ENCODE measurements around the gene C10orf90. TPM values are rescaled to one million over a fixed set of nuclear protein-coding genes. Genes with fewer than 3 reads are reported as not detected.

The C10orf90 gene
- total and polyA plus RNA-seq, 2 experiments from 2014 or later: 0.20 TPM; not detected in 1

DNA sequence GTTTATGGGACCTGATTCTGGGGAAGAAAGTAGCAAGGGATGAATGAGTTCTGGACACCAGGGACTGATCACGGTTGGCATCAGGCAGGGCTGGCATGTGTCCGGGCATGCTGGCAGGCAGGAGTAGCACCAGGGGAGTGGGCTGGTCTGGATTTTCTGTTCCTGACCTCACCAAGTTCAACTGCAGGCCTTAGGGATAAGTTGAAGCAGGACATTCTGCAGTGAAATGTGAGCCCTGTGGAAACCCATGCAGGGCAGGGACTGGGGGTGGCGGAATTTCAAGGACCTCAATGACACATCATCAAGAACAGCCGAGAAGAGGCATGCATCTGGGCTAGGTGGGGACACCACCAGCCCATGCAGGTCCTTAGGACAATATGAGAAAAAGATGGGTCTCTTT lies 202.0 kb downstream of the C10orf90 start:
- 83% methylated on average over 4 of the region's 4 CpGs for WGBS (ENCODE audit: low lambda C conversion rate, missing lambda C conversion rate)

DNA sequence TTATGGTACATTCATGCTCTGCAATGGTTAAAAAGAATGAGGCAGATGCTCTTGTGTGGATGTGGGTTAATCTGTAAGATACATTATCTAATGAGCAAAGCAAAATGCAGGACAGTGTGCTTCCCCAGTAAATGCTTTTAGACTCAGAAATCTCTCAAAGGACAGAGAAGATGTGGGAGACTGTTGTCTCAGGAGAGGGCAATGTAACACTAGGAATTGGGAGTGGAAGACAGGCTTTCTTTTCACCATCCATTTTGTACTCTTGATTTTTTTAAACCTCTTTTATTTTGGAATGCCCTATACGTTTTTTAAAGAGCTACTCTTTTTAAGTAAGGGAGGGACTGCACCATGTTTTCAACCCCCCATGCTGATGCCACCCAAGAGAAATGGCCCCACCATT lies 204.7 kb downstream of the C10orf90 start:
- Histone ChIP-seq H3K27ac (no peak overlapping the region), H3K36me3 (replicated peaks; ENCODE audit: insufficient read depth, low read depth) (no peaks in the 10 kb centered on the region), H3K4me1 (ENCODE audit: insufficient read depth) (no peaks in the 10 kb centered on the region), H3K9me3 (ENCODE audit: low read depth) (no peaks in the 10 kb centered on the region), H3K27me3 (no peaks in the 10 kb centered on the region), H3K79me2 (no peaks in the 10 kb centered on the region), H4K20me1 (ENCODE audit: insufficient read depth, poor library complexity, severe bottlenecking) (no peaks in the 10 kb centered on the region), H3K9me2 (replicated peaks; ENCODE audit: insufficient read depth) (no peaks in the 10 kb centered on the region), H3K4me3 (no peak overlapping the region), H3K4me2 (no peak overlapping the region), H2AFZ (no peak overlapping the region)
- TF ChIP-seq, protein P1, sequence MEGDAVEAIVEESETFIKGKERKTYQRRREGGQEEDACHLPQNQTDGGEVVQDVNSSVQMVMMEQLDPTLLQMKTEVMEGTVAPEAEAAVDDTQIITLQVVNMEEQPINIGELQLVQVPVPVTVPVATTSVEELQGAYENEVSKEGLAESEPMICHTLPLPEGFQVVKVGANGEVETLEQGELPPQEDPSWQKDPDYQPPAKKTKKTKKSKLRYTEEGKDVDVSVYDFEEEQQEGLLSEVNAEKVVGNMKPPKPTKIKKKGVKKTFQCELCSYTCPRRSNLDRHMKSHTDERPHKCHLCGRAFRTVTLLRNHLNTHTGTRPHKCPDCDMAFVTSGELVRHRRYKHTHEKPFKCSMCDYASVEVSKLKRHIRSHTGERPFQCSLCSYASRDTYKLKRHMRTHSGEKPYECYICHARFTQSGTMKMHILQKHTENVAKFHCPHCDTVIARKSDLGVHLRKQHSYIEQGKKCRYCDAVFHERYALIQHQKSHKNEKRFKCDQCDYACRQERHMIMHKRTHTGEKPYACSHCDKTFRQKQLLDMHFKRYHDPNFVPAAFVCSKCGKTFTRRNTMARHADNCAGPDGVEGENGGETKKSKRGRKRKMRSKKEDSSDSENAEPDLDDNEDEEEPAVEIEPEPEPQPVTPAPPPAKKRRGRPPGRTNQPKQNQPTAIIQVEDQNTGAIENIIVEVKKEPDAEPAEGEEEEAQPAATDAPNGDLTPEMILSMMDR (IDR thresholded peaks at IDR 0.05; ENCODE audit: poor library complexity): peak; percentile 11
- TF ChIP-seq EZH2phosphoT487 (IDR thresholded peaks at IDR 0.05; ENCODE audit: low read depth, severe bottlenecking, unreplicated experiment) (no peak), EZH2 (IDR thresholded peaks at IDR 0.05; ENCODE audit: borderline replicate concordance) (no peak)
- DNase-seq (ENCODE audit: low spot score): no peak
- 37% methylated on average over 1 of the region's 1 CpG for WGBS (ENCODE audit: low lambda C conversion rate, missing lambda C conversion rate)

More for the DNA sequence above, 202.0 kb downstream of the C10orf90 start:
- H3K27ac ChIP-seq: no peak overlapping the region
- DNase-seq (ENCODE audit: low spot score): no peak
- no peaks in the 10 kb centered on the region for H3K4me1 ChIP-seq (ENCODE audit: insufficient read depth)
- no peaks in the 10 kb centered on the region for H3K79me2 ChIP-seq
- no peaks in the 10 kb centered on the region for H3K36me3 ChIP-seq (replicated peaks; ENCODE audit: insufficient read depth, low read depth)
- TF ChIP-seq EZH2phosphoT487 (IDR thresholded peaks at IDR 0.05; ENCODE audit: low read depth, severe bottlenecking, unreplicated experiment): no peak
- TF ChIP-seq, protein P1 (IDR thresholded peaks at IDR 0.05; ENCODE audit: poor library complexity): no peak
- TF ChIP-seq EZH2 (IDR thresholded peaks at IDR 0.05; ENCODE audit: borderline replicate concordance): no peak
- H4K20me1 ChIP-seq (ENCODE audit: insufficient read depth, poor library complexity, severe bottlenecking): no peaks in the 10 kb centered on the region
- no peak overlapping the region for H3K4me3 ChIP-seq
- H3K27me3 ChIP-seq: no peaks in the 10 kb centered on the region
- H3K9me2 ChIP-seq (replicated peaks; ENCODE audit: insufficient read depth): no peaks in the 10 kb centered on the region
- no peak overlapping the region for H2AFZ ChIP-seq
- no peak overlapping the region for H3K4me2 ChIP-seq
- no peaks in the 10 kb centered on the region for H3K9me3 ChIP-seq (ENCODE audit: low read depth)

GRCh38 chr10:126463286-126463685 lies 207.2 kb downstream of the C10orf90 start:
- H3K36me3 ChIP-seq (replicated peaks; ENCODE audit: insufficient read depth, low read depth): no peaks in the 10 kb centered on the region
- H3K27me3 ChIP-seq: no peaks in the 10 kb centered on the region
- H3K27ac ChIP-seq: no peak overlapping the region
- no peaks in the 10 kb centered on the region for H4K20me1 ChIP-seq (ENCODE audit: insufficient read depth, poor library complexity, severe bottlenecking)
- H2AFZ ChIP-seq: no peak overlapping the region
- H3K4me1 ChIP-seq (ENCODE audit: insufficient read depth): no peaks in the 10 kb centered on the region
- WGBS (ENCODE audit: low lambda C conversion rate, missing lambda C conversion rate): 88% methylated on average over 11 of the region's 11 CpGs
- DNase-seq (ENCODE audit: low spot score): no peak
- TF ChIP-seq EZH2phosphoT487 (IDR thresholded peaks at IDR 0.05; ENCODE audit: low read depth, severe bottlenecking, unreplicated experiment) (no peak), EZH2 (IDR thresholded peaks at IDR 0.05; ENCODE audit: borderline replicate concordance) (no peak)
- TF ChIP-seq, protein P1 (IDR thresholded peaks at IDR 0.05; ENCODE audit: poor library complexity): no peak
- H3K9me3 ChIP-seq (ENCODE audit: low read depth): no peaks in the 10 kb centered on the region
- no peak overlapping the region for H3K4me3 ChIP-seq
- H3K79me2 ChIP-seq: no peaks in the 10 kb centered on the region
- H3K4me2 ChIP-seq: no peak overlapping the region
- no peaks in the 10 kb centered on the region for H3K9me2 ChIP-seq (replicated peaks; ENCODE audit: insufficient read depth)

All from hepatocyte (in vitro differentiated cells).